DND-41 (cell line): ENCODE results near the gene RPS6KC1.
"Not testable (repeated sequence)": the region's sequence is repeated elsewhere in the genome, so short reads cannot be mapped to it uniquely, and the experiment has no call there.

Experiments used
- CTCF ChIP-seq: IDR thresholded peaks from 2 replicates; pipeline ENCODE4 v1.5.1; 2012; ENCODE audit warnings: borderline replicate concordance, low read length, moderate library complexity, mild to moderate bottlenecking; ENCODE audit not compliant: poor library complexity, severe bottlenecking; ENCODE audit errors: extremely low read depth
- EZH2 ChIP-seq: IDR thresholded peaks from 3 replicates; pipeline ENCODE4 v1.6.1; 2012; ENCODE audit warnings: borderline replicate concordance, low read depth, mild to moderate bottlenecking, moderate library complexity, low read length, inconsistent platforms; ENCODE audit not compliant: severe bottlenecking

- TF ChIP-seq CTCF, EZH2: not testable (repeated sequence)
Observed at GRCh38 chr1:213112723-213113122, 61.7 kb downstream of the RPS6KC1 start.
